GM19035 (cell line): ENCODE results near the gene AGPAT3.

Experiments
- ATAC-seq: cut with Tn5 transposase; IDR thresholded peaks from one replicate; pipeline ENCODE4 v1.9.1; 2021; ENCODE audit not compliant: unreplicated experiment

Gene AGPAT3

GRCh38 chr21:43973634-43973955, 108.6 kb downstream of the AGPAT3 start:
- no peak for ATAC-seq

GRCh38 chr21:43974791-43975468, 109.9 kb downstream of the AGPAT3 start:
- ATAC-seq, result no peak

- no peak for ATAC-seq
These were observed 110.6 kb downstream of the AGPAT3 start for GRCh38 chr21:43975469-43976098.

- ATAC-seq, result no peak
These were observed 111.6 kb downstream of the AGPAT3 start for GRCh38 chr21:43976661-43977060.

- ATAC-seq, result no peak
These were observed 113.0 kb downstream of the AGPAT3 start for GRCh38 chr21:43978060-43978459.

GRCh38 chr21:43979654-43980053, 114.6 kb downstream of the AGPAT3 start:
- ATAC-seq, result no peak

GRCh38 chr21:43981151-43981870, 116.3 kb downstream of the AGPAT3 start:
- ATAC-seq, result no peak

- ATAC-seq, result no peak
These were observed 116.8 kb downstream of the AGPAT3 start for GRCh38 chr21:43981871-43982210.

GRCh38 chr21:43982489-43983078, 117.6 kb downstream of the AGPAT3 start:
- ATAC-seq, result no peak

- ATAC-seq, result no peak
These were observed 118.4 kb downstream of the AGPAT3 start for GRCh38 chr21:43983390-43983789.

- ATAC-seq, result no peak
These were observed 118.9 kb downstream of the AGPAT3 start for GRCh38 chr21:43983860-43984420.

- ATAC-seq, result no peak
These were observed 120.1 kb downstream of the AGPAT3 start for GRCh38 chr21:43984905-43985689.

- ATAC-seq, result no peak
These were observed 120.7 kb downstream of the AGPAT3 start for GRCh38 chr21:43985690-43986251.

GRCh38 chr21:43986544-43987451, 121.8 kb downstream of the AGPAT3 start:
- no peak for ATAC-seq

- ATAC-seq, result no peak
These were observed 122.5 kb downstream of the AGPAT3 start for GRCh38 chr21:43987509-43987908.

- no peak for ATAC-seq
These were observed 123.0 kb downstream of the AGPAT3 start for GRCh38 chr21:43988016-43988415.

GRCh38 chr21:43988506-43989230, 123.6 kb downstream of the AGPAT3 start:
- ATAC-seq, result no peak

GRCh38 chr21:43989401-43989800, 124.4 kb downstream of the AGPAT3 start:
- no peak for ATAC-seq

- ATAC-seq, result no peak
These were observed 126.5 kb downstream of the AGPAT3 start for GRCh38 chr21:43991447-43991991.
